ENCODE measurements around the gene CCDC15.
"Not testable (repeated sequence)": the region's sequence is repeated elsewhere in the genome, so short reads cannot be mapped to it uniquely, and the experiment has no call there.

CCDC15 gene

GRCh38 chr11:125005491-125005890 lies 51.5 kb downstream of the CCDC15 start:
- ATAC-seq: no peak
- H3K36me3 Mint-ChIP-seq: peaks cover 57% of the 10 kb centered on the region

GRCh38 chr11:125016413-125016812 lies 62.4 kb downstream of the CCDC15 start:
- H3K36me3 Mint-ChIP-seq: peaks cover 14% of the 10 kb centered on the region
- no peak overlapping the region for H3K27ac Mint-ChIP-seq
- H3K4me3 Mint-ChIP-seq: no peak overlapping the region
- ATAC-seq: no peak
- H3K4me1 Mint-ChIP-seq: no peaks in the 10 kb centered on the region
- H3K9me3 Mint-ChIP-seq: peaks cover 7% of the 10 kb centered on the region
- H3K27me3 Mint-ChIP-seq: no peaks in the 10 kb centered on the region

More at GRCh38 chr11:125005491-125005890, 51.5 kb downstream of the CCDC15 start:
- Mint-ChIP-seq H3K4me1 (peaks cover 8% of the 10 kb centered on the region), H3K27ac (no peak overlapping the region), H3K9me3 (peaks cover 21% of the 10 kb centered on the region), H3K27me3 (no peaks in the 10 kb centered on the region), H3K4me3 (no peak overlapping the region)

GRCh38 chr11:125020342-125020741 lies 66.3 kb downstream of the CCDC15 start:
- Mint-ChIP-seq H3K36me3 (no peaks in the 10 kb centered on the region), H3K4me1 (no peaks in the 10 kb centered on the region), H3K27me3 (no peaks in the 10 kb centered on the region), H3K9me3 (no peaks in the 10 kb centered on the region), H3K27ac (no peak overlapping the region), H3K4me3 (no peak overlapping the region)
- no peak for ATAC-seq

- H3K4me3 Mint-ChIP-seq: no peak overlapping the region
- no peak for ATAC-seq
- H3K9me3 Mint-ChIP-seq: no peaks in the 10 kb centered on the region
- H3K27me3 Mint-ChIP-seq: no peaks in the 10 kb centered on the region
- H3K27ac Mint-ChIP-seq: no peak overlapping the region
- no peaks in the 10 kb centered on the region for H3K4me1 Mint-ChIP-seq
- H3K36me3 Mint-ChIP-seq: no peaks in the 10 kb centered on the region
Measured at GRCh38 chr11:125022551-125022950, 68.5 kb downstream of the CCDC15 start.

- ATAC-seq: no peak
- H3K9me3 Mint-ChIP-seq: peaks cover 4% of the 10 kb centered on the region
- H3K36me3 Mint-ChIP-seq: peaks cover 5% of the 10 kb centered on the region
- H3K4me1 Mint-ChIP-seq: no peaks in the 10 kb centered on the region
- H3K4me3 Mint-ChIP-seq: no peak overlapping the region
- no peaks in the 10 kb centered on the region for H3K27me3 Mint-ChIP-seq
- H3K27ac Mint-ChIP-seq: no peak overlapping the region
Measured at GRCh38 chr11:125025968-125026367, 72.0 kb downstream of the CCDC15 start.

GRCh38 chr11:125029431-125029830 lies 75.4 kb downstream of the CCDC15 start:
- not testable (repeated sequence) for H3K27me3 Mint-ChIP-seq, H3K27ac Mint-ChIP-seq, H3K4me1 Mint-ChIP-seq, H3K4me3 Mint-ChIP-seq, ATAC-seq, H3K9me3 Mint-ChIP-seq
- H3K36me3 Mint-ChIP-seq: peaks cover 20% of the 10 kb centered on the region

- Mint-ChIP-seq H3K9me3 (peaks cover 16% of the 10 kb centered on the region), H3K27ac (peak overlapping the region; percentile 22), H3K27me3 (no peaks in the 10 kb centered on the region), H3K36me3 (peaks cover 44% of the 10 kb centered on the region), H3K4me3 (no peak overlapping the region), H3K4me1 (no peaks in the 10 kb centered on the region)
- peak; percentile 61 for ATAC-seq
Measured at GRCh38 chr11:125036933-125037332, 82.9 kb downstream of the CCDC15 start.

GRCh38 chr11:125049164-125049792 lies 95.3 kb downstream of the CCDC15 start:
- Mint-ChIP-seq H3K27ac (no peak overlapping the region), H3K9me3 (no peaks in the 10 kb centered on the region), H3K4me3 (no peak overlapping the region), H3K27me3 (no peaks in the 10 kb centered on the region), H3K4me1 (no peaks in the 10 kb centered on the region), H3K36me3 (no peaks in the 10 kb centered on the region)
- no peak for ATAC-seq

GRCh38 chr11:125052047-125052446 lies 98.0 kb downstream of the CCDC15 start:
- H3K36me3 Mint-ChIP-seq: no peaks in the 10 kb centered on the region
- H3K9me3 Mint-ChIP-seq: no peaks in the 10 kb centered on the region
- no peak overlapping the region for H3K27ac Mint-ChIP-seq
- no peaks in the 10 kb centered on the region for H3K4me1 Mint-ChIP-seq
- no peaks in the 10 kb centered on the region for H3K27me3 Mint-ChIP-seq
- no peak for ATAC-seq
- H3K4me3 Mint-ChIP-seq: no peak overlapping the region

- ATAC-seq: no peak
- Mint-ChIP-seq H3K9me3 (no peaks in the 10 kb centered on the region), H3K36me3 (no peaks in the 10 kb centered on the region), H3K4me1 (no peaks in the 10 kb centered on the region), H3K27me3 (no peaks in the 10 kb centered on the region), H3K27ac (no peak overlapping the region), H3K4me3 (no peak overlapping the region)
Measured at GRCh38 chr11:125053167-125053566, 99.2 kb downstream of the CCDC15 start.

GRCh38 chr11:125055107-125055715 lies 101.2 kb downstream of the CCDC15 start:
- H3K36me3 Mint-ChIP-seq: no peaks in the 10 kb centered on the region
- H3K4me1 Mint-ChIP-seq: no peaks in the 10 kb centered on the region
- H3K27ac Mint-ChIP-seq: no peak overlapping the region
- H3K27me3 Mint-ChIP-seq: no peaks in the 10 kb centered on the region
- no peak overlapping the region for H3K4me3 Mint-ChIP-seq
- no peaks in the 10 kb centered on the region for H3K9me3 Mint-ChIP-seq
- ATAC-seq: no peak

GRCh38 chr11:125056111-125056510 lies 102.1 kb downstream of the CCDC15 start:
- not testable (repeated sequence) for H3K36me3 Mint-ChIP-seq, H3K27ac Mint-ChIP-seq, H3K4me1 Mint-ChIP-seq, H3K9me3 Mint-ChIP-seq, ATAC-seq, H3K27me3 Mint-ChIP-seq, H3K4me3 Mint-ChIP-seq

GRCh38 chr11:125056931-125057692 lies 103.1 kb downstream of the CCDC15 start:
- Mint-ChIP-seq H3K27ac (no peak overlapping the region), H3K4me1 (peaks cover 1% of the 10 kb centered on the region)

GRCh38 chr11:125057693-125058016 lies 103.7 kb downstream of the CCDC15 start:
- no peak overlapping the region for H3K4me3 Mint-ChIP-seq
- no peak overlapping the region for H3K27ac Mint-ChIP-seq
- no peaks in the 10 kb centered on the region for H3K36me3 Mint-ChIP-seq
- no peak for ATAC-seq
- H3K9me3 Mint-ChIP-seq: no peaks in the 10 kb centered on the region
- H3K27me3 Mint-ChIP-seq: no peaks in the 10 kb centered on the region
- H3K4me1 Mint-ChIP-seq: peaks cover 6% of the 10 kb centered on the region

More at GRCh38 chr11:125056931-125057692, 103.1 kb downstream of the CCDC15 start:
- Mint-ChIP-seq H3K9me3 (no peaks in the 10 kb centered on the region), H3K27me3 (no peaks in the 10 kb centered on the region), H3K4me3 (no peak overlapping the region), H3K36me3 (no peaks in the 10 kb centered on the region)
- no peak for ATAC-seq

GRCh38 chr11:125061281-125061680 lies 107.3 kb downstream of the CCDC15 start:
- no peak for ATAC-seq
- peaks cover 26% of the 10 kb centered on the region for H3K4me1 Mint-ChIP-seq
- no peak overlapping the region for H3K27ac Mint-ChIP-seq
- H3K27me3 Mint-ChIP-seq: no peaks in the 10 kb centered on the region
- no peaks in the 10 kb centered on the region for H3K9me3 Mint-ChIP-seq
- no peaks in the 10 kb centered on the region for H3K36me3 Mint-ChIP-seq
- H3K4me3 Mint-ChIP-seq: no peak overlapping the region

Measured in stimulated activated memory B cell treated with anti-CD40 and anti-IgM and Interleukin-4, amounts not matched to agents 10 μg/mL and 1 μg/mL and 100 μg/mL, for 72 hours (primary cell).